ENCODE results near the gene RAB31.
"Not testable (repeated sequence)": the region's sequence is repeated elsewhere in the genome, so short reads cannot be mapped to it uniquely, and the experiment has no call there.

DNA sequence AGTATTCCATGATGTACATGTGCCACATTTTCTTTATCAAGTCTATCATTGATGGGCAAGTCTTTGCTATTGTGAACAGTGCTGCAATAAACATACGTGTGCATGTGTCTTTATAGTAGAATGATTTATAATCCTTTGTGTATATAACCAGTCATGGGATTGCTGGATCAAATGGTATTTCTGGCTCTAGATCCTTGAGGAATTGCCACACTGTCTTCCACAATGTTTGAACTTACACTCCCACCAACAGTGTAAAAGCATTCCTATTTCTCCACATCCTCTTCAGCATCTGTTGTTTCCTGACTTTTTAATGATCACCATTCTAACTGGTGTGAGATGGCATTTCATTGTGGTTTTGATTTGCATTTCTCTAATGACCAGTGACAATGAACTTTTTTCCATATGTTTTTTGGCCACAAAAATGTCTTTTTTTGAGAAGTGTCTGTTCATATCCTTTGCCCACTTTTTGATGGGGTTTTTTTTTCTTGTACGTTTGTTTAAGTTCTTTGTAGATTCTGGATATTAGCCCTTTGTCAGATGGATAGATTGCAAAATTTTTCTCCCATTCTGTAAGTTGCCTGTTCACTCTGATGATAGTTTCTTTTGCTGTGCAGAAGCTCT lies 60.1 kb downstream of the RAB31 start:
- TF ChIP-seq, protein P1, sequence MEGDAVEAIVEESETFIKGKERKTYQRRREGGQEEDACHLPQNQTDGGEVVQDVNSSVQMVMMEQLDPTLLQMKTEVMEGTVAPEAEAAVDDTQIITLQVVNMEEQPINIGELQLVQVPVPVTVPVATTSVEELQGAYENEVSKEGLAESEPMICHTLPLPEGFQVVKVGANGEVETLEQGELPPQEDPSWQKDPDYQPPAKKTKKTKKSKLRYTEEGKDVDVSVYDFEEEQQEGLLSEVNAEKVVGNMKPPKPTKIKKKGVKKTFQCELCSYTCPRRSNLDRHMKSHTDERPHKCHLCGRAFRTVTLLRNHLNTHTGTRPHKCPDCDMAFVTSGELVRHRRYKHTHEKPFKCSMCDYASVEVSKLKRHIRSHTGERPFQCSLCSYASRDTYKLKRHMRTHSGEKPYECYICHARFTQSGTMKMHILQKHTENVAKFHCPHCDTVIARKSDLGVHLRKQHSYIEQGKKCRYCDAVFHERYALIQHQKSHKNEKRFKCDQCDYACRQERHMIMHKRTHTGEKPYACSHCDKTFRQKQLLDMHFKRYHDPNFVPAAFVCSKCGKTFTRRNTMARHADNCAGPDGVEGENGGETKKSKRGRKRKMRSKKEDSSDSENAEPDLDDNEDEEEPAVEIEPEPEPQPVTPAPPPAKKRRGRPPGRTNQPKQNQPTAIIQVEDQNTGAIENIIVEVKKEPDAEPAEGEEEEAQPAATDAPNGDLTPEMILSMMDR (IDR thresholded peaks at IDR 0.05) = not testable (repeated sequence)
- TF ChIP-seq POLR2A (IDR thresholded peaks at IDR 0.05) = not testable (repeated sequence)
